HepG2 (cell line): ENCODE results near the gene SLC25A19. TPM values are rescaled to one million over a fixed set of nuclear protein-coding genes. Genes with fewer than 3 reads are reported as not detected.

Experiments used
- AKAP8 ChIP-seq: sonication (generic); formaldehyde crosslinking; IDR thresholded peaks from 2 replicates; pipeline ENCODE4 v1.5.1; 2020; ENCODE audit warnings: mild to moderate bottlenecking, missing genetic modification reagents
- ARNT2 ChIP-seq: sonication (generic); formaldehyde crosslinking; IDR thresholded peaks from 2 replicates; pipeline ENCODE4 v1.8.0; 2022; ENCODE audit warnings: mild to moderate bottlenecking, low read depth, missing genetic modification reagents, moderate library complexity
- CC2D1A ChIP-seq: sonication (generic); formaldehyde crosslinking; IDR thresholded peaks from 2 replicates; pipeline ENCODE4 v1.8.1; 2023; ENCODE audit warnings: mild to moderate bottlenecking, missing genetic modification reagents
- CCAR2 ChIP-seq: fragments of 200-400 bp; formaldehyde crosslinking; optimal IDR thresholded peaks from 2 replicates; pipeline ENCODE3; 2018; ENCODE audit warnings: low read depth, mild to moderate bottlenecking, low read length, moderate library complexity
- ELF3 ChIP-seq: IDR thresholded peaks from 2 replicates; pipeline ENCODE4 v1.6.1; 2016; ENCODE audit warnings: missing genetic modification reagents, missing compliant biosample characterization
- ESRRA ChIP-seq: sonication (generic); formaldehyde crosslinking; IDR thresholded peaks from 2 replicates; pipeline ENCODE4 v1.5.1; 2020; ENCODE audit warnings: mild to moderate bottlenecking, low read depth, missing genetic modification reagents
- GPN1 ChIP-seq: sonication (generic); formaldehyde crosslinking; IDR thresholded peaks from 2 replicates; pipeline ENCODE4 v1.5.1; 2020; ENCODE audit warnings: missing genetic modification reagents, borderline replicate concordance
- HNF4G ChIP-seq, 2 experiments: sonication (generic) in 1 of 2; formaldehyde crosslinking in 1 of 2; IDR thresholded peaks; 2 replicates each; pipeline versions ENCODE4 v1.4.0 to v1.6.1; 2011 to 2020; ENCODE audit warnings: borderline replicate concordance in 2 of 2, low read depth in 2 of 2, mild to moderate bottlenecking in 2 of 2, low read length in 1 of 2, missing genetic modification reagents in 1 of 2, moderate library complexity in 1 of 2
- KLF12 ChIP-seq: sonication (generic); formaldehyde crosslinking; IDR thresholded peaks from 2 replicates; pipeline ENCODE4 v1.4.0; 2020; ENCODE audit warnings: missing genetic modification reagents, borderline replicate concordance
- MBNL3 ChIP-seq: fragments of 250-450 bp; sonication (Bioruptor Pico); conservative IDR thresholded peaks from 2 replicates; pipeline ENCODE4 v1.8.0; 2022; ENCODE audit warnings: mild to moderate bottlenecking, inconsistent platforms
- MEF2D ChIP-seq: sonication (generic); formaldehyde crosslinking; IDR thresholded peaks from 2 replicates; pipeline ENCODE4 v1.5.1; 2020; ENCODE audit warnings: mild to moderate bottlenecking, missing genetic modification reagents
- MIER2 ChIP-seq: IDR thresholded peaks from 2 replicates; pipeline ENCODE4 v1.6.1; 2016; ENCODE audit warnings: missing biosample characterization, missing genetic modification reagents
- MTA3 ChIP-seq: sonication (generic); formaldehyde crosslinking; IDR thresholded peaks from 2 replicates; pipeline ENCODE4 v1.4.0; 2020; ENCODE audit warnings: missing genetic modification reagents
- NR3C1 ChIP-seq: sonication (generic); formaldehyde crosslinking; IDR thresholded peaks from 2 replicates; pipeline ENCODE4 v1.4.0; 2020; ENCODE audit warnings: missing genetic modification reagents
- PCBP1 ChIP-seq: fragments of 200-400 bp; formaldehyde crosslinking; IDR thresholded peaks from 2 replicates; pipeline ENCODE4 v1.6.1; 2017; ENCODE audit warnings: mild to moderate bottlenecking, low read depth, low read length, borderline replicate concordance
- PCBP2 ChIP-seq: fragments of 200-400 bp; formaldehyde crosslinking; optimal IDR thresholded peaks from 2 replicates; pipeline ENCODE3; 2018; ENCODE audit warnings: low read length, low read depth; ENCODE audit not compliant: poor library complexity, severe bottlenecking
- RNF2 ChIP-seq: fragments of 450-650 bp; conservative IDR thresholded peaks from 2 replicates; pipeline ENCODE4 v1.6.1; 2016; ENCODE audit warnings: low read depth
- TBL1XR1 ChIP-seq: fragments of 150-350 bp; IDR thresholded peaks from 2 replicates; pipeline ENCODE4 v1.6.1; 2014; ENCODE audit warnings: borderline replicate concordance, low read length; ENCODE audit not compliant: partially characterized antibody
- TBX2 ChIP-seq: sonication (generic); formaldehyde crosslinking; IDR thresholded peaks from 2 replicates; pipeline ENCODE4 v1.5.0; 2020; ENCODE audit warnings: missing genetic modification reagents, mild to moderate bottlenecking, borderline replicate concordance
- ZNF235 ChIP-seq: sonication (generic); formaldehyde crosslinking; IDR thresholded peaks from 2 replicates; pipeline ENCODE4 v1.8.1; 2023; ENCODE audit warnings: mild to moderate bottlenecking, missing genetic modification reagents, borderline replicate concordance
- ZNF251 ChIP-seq: sonication (generic); formaldehyde crosslinking; IDR thresholded peaks from 2 replicates; pipeline ENCODE4 v1.9.0; 2021; ENCODE audit warnings: mild to moderate bottlenecking, missing genetic modification reagents
- ZNF329 ChIP-seq: sonication (generic); formaldehyde crosslinking; IDR thresholded peaks from 2 replicates; pipeline ENCODE4 v1.9.0; 2021; ENCODE audit warnings: low read depth, mild to moderate bottlenecking, missing genetic modification reagents
- ZNF546 ChIP-seq: sonication (generic); formaldehyde crosslinking; conservative IDR thresholded peaks from 2 replicates; pipeline ENCODE4 v1.8.1; 2023; ENCODE audit warnings: mild to moderate bottlenecking, missing genetic modification reagents
- ZNF589 ChIP-seq: sonication (generic); formaldehyde crosslinking; conservative IDR thresholded peaks from 2 replicates; pipeline ENCODE4 v1.8.0; 2022; ENCODE audit warnings: mild to moderate bottlenecking, moderate library complexity, missing genetic modification reagents
- ZNF616 ChIP-seq: sonication (generic); formaldehyde crosslinking; IDR thresholded peaks from 2 replicates; pipeline ENCODE4 v1.5.0; 2020; ENCODE audit warnings: low read depth, mild to moderate bottlenecking, missing genetic modification reagents
- ZNF660 ChIP-seq: sonication (generic); formaldehyde crosslinking; IDR thresholded peaks from 2 replicates; pipeline ENCODE4 v1.5.1; 2020; ENCODE audit warnings: mild to moderate bottlenecking, low read depth, missing genetic modification reagents, borderline replicate concordance
- ZNF747 ChIP-seq: sonication (generic); formaldehyde crosslinking; IDR thresholded peaks from 2 replicates; pipeline ENCODE4 v1.8.1; 2023; ENCODE audit warnings: missing genetic modification reagents, mild to moderate bottlenecking, borderline replicate concordance
- ZNF782 ChIP-seq: sonication (generic); formaldehyde crosslinking; IDR thresholded peaks from 2 replicates; pipeline ENCODE4 v1.4.0; 2020; ENCODE audit warnings: missing genetic modification reagents, mild to moderate bottlenecking, borderline replicate concordance
- polyA plus RNA-seq, 8 experiments: library from polyadenylated mRNA; depleted of rRNA in 3 of 8; stranded (reverse) in 7 of 8; unstranded in 1 of 8; fragments of >200 nt; fragmentation: Illumina TruSeq in 4 of 8; extraction: Trizol in 4 of 8; gene quantifications; 2 replicates each; pipeline versions ENCODE4 v1.2.1 to v1.2.3, GENCODE V29; 2011 to 2016; ENCODE audit warnings: low read depth in 4 of 8, missing spikeins in 1 of 8, mixed read lengths in 1 of 8; ENCODE audit not compliant: insufficient read depth in 1 of 8
- total RNA-seq, 5 experiments: library from RNA; depleted of rRNA; stranded (reverse); fragments of >200 nt; fragmentation: Illumina TruSeq; extraction: Trizol; gene quantifications; 2 replicates each; pipeline ENCODE4 v1.2.3, GENCODE V29; 2016; ENCODE audit warnings: low read depth in 1 of 5
- TF ChIP-seq, protein P1 (sequence below): sonication (generic); formaldehyde crosslinking; IDR thresholded peaks from 2 replicates; pipeline ENCODE4 v1.8.0; 2022; ENCODE audit warnings: missing genetic modification reagents, low read depth, mild to moderate bottlenecking, borderline replicate concordance
- TF ChIP-seq, protein P2 (sequence below): IDR thresholded peaks from 2 replicates; pipeline ENCODE4 v1.6.1; 2018; ENCODE audit warnings: missing genetic modification reagents, mild to moderate bottlenecking, missing compliant biosample characterization

Gene SLC25A19
- total and polyA plus RNA-seq, 2 of the 13 experiments (the other 11 are each of a cell fraction or from before 2014, with no cell fraction given) = 24.4 to 41.4 TPM

DNA sequence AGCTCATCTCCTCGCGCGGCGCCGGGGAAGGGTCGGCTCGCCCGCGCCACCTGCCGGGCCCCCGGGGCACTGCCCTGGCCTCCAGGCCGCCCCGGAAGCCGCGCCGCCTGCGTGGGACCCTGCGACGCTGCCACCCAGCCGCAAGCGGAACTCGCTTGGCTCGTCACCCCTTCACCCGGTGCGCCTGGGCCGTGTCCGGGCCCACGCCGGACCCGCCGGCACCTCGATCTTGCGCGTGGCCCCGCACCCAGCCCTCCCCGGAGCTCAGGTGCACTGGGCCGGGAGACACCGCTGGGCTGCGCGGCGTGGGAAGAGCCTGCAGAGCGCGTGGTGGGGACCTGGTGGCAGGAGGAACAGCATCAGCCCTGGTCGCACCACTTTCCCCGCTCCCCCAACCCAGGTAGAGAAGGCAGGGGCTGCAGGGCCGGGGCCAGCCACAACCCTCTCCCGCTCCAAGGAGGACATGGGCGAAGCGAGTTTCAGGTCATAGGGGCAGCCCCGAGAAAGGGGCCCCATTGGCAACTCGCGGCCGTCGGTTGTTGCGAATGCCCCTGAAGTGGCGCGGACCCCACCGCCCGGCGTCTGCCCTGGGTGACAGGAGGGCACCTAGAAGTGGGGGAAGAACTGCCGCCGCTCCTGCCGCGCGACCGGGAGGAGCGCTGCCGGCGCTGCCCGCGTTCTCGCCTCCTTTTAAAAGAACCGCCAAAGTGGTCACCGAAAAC lies 17.8 kb downstream of the SLC25A19 start (continued):
- TF ChIP-seq KLF12 (CRISPR knock-in tag) (peak; percentile 75; the same call in 1 of the 2 replicates), MEF2D (CRISPR knock-in tag) (no peak), ZNF235 (CRISPR knock-in tag) (peak; percentile 98), TBL1XR1 (no peak), ZNF747 (CRISPR knock-in tag) (no peak), ZNF251 (peak; percentile 81; the same call in 1 of the 2 replicates), PCBP2 (no peak), ZNF616 (CRISPR knock-in tag) (peak; percentile 58; the same call in 1 of the 2 replicates), ZNF546 (CRISPR knock-in tag) (peak; percentile 96), MBNL3 (CRISPR knock-in tag) (no peak), ELF3 (peak; percentile 68), AKAP8 (CRISPR knock-in tag) (peak; percentile 55; the same call in 1 of the 2 replicates), CC2D1A (0 out of 2 replicates have a peak, but pooled peaks have one; percentile 82), TBX2 (CRISPR knock-in tag) (peak; percentile 35), ARNT2 (CRISPR knock-in tag) (peak; percentile 64; the same call in 1 of the 2 replicates), GPN1 (peak; percentile 67; the same call in 1 of the 2 replicates), ZNF589 (CRISPR knock-in tag) (peak; percentile 81; the same call in 1 of the 2 replicates), PCBP1 (0 out of 2 replicates have a peak, but pooled peaks have one; percentile 53), CCAR2 (no peak), NR3C1 (CRISPR knock-in tag) (no peak), RNF2 (peak; percentile 78), HNF4G (IDR thresholded peaks at IDR 0.05; ENCODE audit: borderline replicate concordance, low read depth, low read length) (no peak), HNF4G (CRISPR knock-in tag; IDR thresholded peaks at IDR 0.05; ENCODE audit: borderline replicate concordance, low read depth) (no peak), ZNF329 (CRISPR knock-in tag) (peak; percentile 86), ESRRA (peak; percentile 45), ZNF660 (CRISPR knock-in tag) (peak; percentile 77; the same call in 1 of the 2 replicates), ZNF782 (peak; percentile 91; the same call in 1 of the 2 replicates), MIER2 (CRISPR knock-in tag) (0 out of 2 replicates have a peak, but pooled peaks have one; percentile 20), MTA3 (no peak)
- TF ChIP-seq, protein P1, sequence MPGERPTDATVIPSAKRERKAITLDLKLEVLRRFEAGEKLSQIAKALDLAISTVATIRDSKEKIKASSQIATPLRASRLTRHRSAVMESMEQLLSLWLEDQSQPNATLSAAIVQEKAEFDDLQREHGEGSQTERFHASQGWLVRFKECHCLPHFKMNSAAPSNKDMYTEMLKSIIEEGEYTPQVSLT (CRISPR knock-in tag) = no peak
- TF ChIP-seq, protein P2, sequence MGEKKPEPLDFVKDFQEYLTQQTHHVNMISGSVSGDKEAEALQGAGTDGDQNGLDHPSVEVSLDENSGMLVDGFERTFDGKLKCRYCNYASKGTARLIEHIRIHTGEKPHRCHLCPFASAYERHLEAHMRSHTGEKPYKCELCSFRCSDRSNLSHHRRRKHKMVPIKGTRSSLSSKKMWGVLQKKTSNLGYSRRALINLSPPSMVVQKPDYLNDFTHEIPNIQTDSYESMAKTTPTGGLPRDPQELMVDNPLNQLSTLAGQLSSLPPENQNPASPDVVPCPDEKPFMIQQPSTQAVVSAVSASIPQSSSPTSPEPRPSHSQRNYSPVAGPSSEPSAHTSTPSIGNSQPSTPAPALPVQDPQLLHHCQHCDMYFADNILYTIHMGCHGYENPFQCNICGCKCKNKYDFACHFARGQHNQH = peak; percentile 37; the same call in 1 of the 2 replicates
